IMR-90 (cell line): ENCODE measurements around the gene MROH8. TPM values are rescaled to one million over a fixed set of nuclear protein-coding genes. Genes with fewer than 3 reads are reported as not detected.

Experiments
- ATAC-seq: fragments of 200-7000 bp; cut with Tn5 transposase; 2 replicates; pipeline ENCODE4 v1.9.1; 2020; ENCODE audit warnings: low read depth, mild to moderate bottlenecking, moderate library complexity
- BruUV-seq: library from RNA; stranded (reverse); fragments of 400-500 nt; replicated peaks from 2 replicates; lab custom pipeline; 2021; lab: Mats Ljungman, UMichigan
- CTCF ChIA-PET: fragments of 300-600 bp; formaldehyde crosslinking; extraction: SDS; loops from one replicate; lab custom pipeline; 2021; ENCODE audit warnings: antibody characterized with exemption; lab: Yijun Ruan, JAX
- POLR2A ChIA-PET: fragments of 300-600 bp; sonication (Branson Sonifier 250); formaldehyde crosslinking; loops from one replicate; lab custom pipeline; 2022; ENCODE audit warnings: antibody characterized with exemption; ENCODE audit not compliant: unreplicated experiment; lab: Charles Lee
- DNase-seq: peaks from one replicate; pipeline ENCODE4 v3.0.0; 2013
- H2AFZ ChIP-seq: replicated peaks from 2 replicates; pipeline ENCODE3; 2013; ENCODE audit warnings: low read length, mild to moderate bottlenecking; ENCODE audit not compliant: poor library complexity
- H2AK5ac ChIP-seq: 2 replicates; pipeline ENCODE4 v1.6.1; 2013; ENCODE audit warnings: low read depth, low read length, inconsistent platforms
- H2AK9ac ChIP-seq: replicated peaks from 2 replicates; pipeline ENCODE3; 2013; ENCODE audit warnings: mild to moderate bottlenecking, low read depth, low read length, moderate library complexity; ENCODE audit not compliant: poor library complexity
- H2BK120ac ChIP-seq: 2 replicates; pipeline ENCODE4 v1.6.1; 2013; ENCODE audit warnings: low read depth, low read length, inconsistent platforms
- H2BK15ac ChIP-seq: 3 replicates; pipeline ENCODE4 v1.6.1; 2013; ENCODE audit warnings: low read depth, low read length, inconsistent platforms
- H2BK20ac ChIP-seq: 2 replicates; pipeline ENCODE4 v1.6.1; 2013; ENCODE audit warnings: low read depth, mild to moderate bottlenecking, inconsistent platforms, low read length, moderate library complexity
- H2BK5ac ChIP-seq: 2 replicates; pipeline ENCODE4 v1.6.1; 2013; ENCODE audit warnings: mild to moderate bottlenecking, low read depth, low read length, inconsistent platforms; ENCODE audit not compliant: poor library complexity, severe bottlenecking
- H3K14ac ChIP-seq: replicated peaks from 2 replicates; pipeline ENCODE4 v1.6.1; 2013; ENCODE audit warnings: low read depth, low read length, inconsistent platforms
- H3K18ac ChIP-seq: 2 replicates; pipeline ENCODE4 v1.6.1; 2013; ENCODE audit warnings: low read depth, low read length, control low read depth
- H3K23ac ChIP-seq: 2 replicates; pipeline ENCODE4 v1.6.1; 2013; ENCODE audit warnings: low read depth, low read length, inconsistent platforms
- H3K27ac ChIP-seq: 2 replicates; pipeline ENCODE4 v1.5.1; 2013; ENCODE audit warnings: mild to moderate bottlenecking, control low read depth, low read length; ENCODE audit not compliant: insufficient read depth
- H3K27me3 ChIP-seq: 2 replicates; pipeline ENCODE4 v1.6.1; 2013; ENCODE audit warnings: low read length; ENCODE audit not compliant: control insufficient read depth, insufficient read depth
- H3K36me3 ChIP-seq: 2 replicates; pipeline ENCODE4 v1.6.1; 2013; ENCODE audit warnings: low read length, mixed read lengths; ENCODE audit not compliant: control insufficient read depth, insufficient read depth
- H3K4ac ChIP-seq: 2 replicates; pipeline ENCODE4 v1.6.1; 2013; ENCODE audit warnings: low read depth, low read length, inconsistent platforms
- H3K4me1 ChIP-seq: 2 replicates; pipeline ENCODE4 v1.6.1; 2013; ENCODE audit warnings: low read length, mixed read lengths; ENCODE audit not compliant: control insufficient read depth, insufficient read depth
- H3K4me2 ChIP-seq: 2 replicates; pipeline ENCODE4 v1.6.1; 2013; ENCODE audit warnings: low read depth, mild to moderate bottlenecking, control low read depth, low read length, moderate library complexity
- H3K4me3 ChIP-seq: 2 replicates; pipeline ENCODE4 v1.5.1; 2013; ENCODE audit warnings: low read depth, mild to moderate bottlenecking, control low read depth, low read length, moderate library complexity; ENCODE audit not compliant: insufficient read depth
- H3K56ac ChIP-seq: 2 replicates; pipeline ENCODE4 v1.6.1; 2013; ENCODE audit warnings: low read length, inconsistent platforms; ENCODE audit not compliant: insufficient read depth; ENCODE audit errors: extremely low read depth
- H3K79me1 ChIP-seq, 2 experiments: 2 replicates each; pipeline ENCODE4 v1.6.1; 2013; ENCODE audit warnings: low read length in 2 of 2, inconsistent platforms in 1 of 2, low read depth in 1 of 2
- H3K9ac ChIP-seq: 2 replicates; pipeline ENCODE4 v1.6.1; 2013; ENCODE audit warnings: low read depth, low read length, control low read depth
- H3K9me1 ChIP-seq: 2 replicates; pipeline ENCODE4 v1.6.1; 2013; ENCODE audit warnings: low read length, inconsistent platforms; ENCODE audit not compliant: insufficient read depth
- H3K9me3 ChIP-seq: 2 replicates; pipeline ENCODE4 v1.6.1; 2013; ENCODE audit warnings: low read length; ENCODE audit not compliant: control insufficient read depth, insufficient read depth
- H4K20me1 ChIP-seq: 2 replicates; pipeline ENCODE4 v1.6.1; 2013; ENCODE audit warnings: low read length, inconsistent platforms; ENCODE audit not compliant: insufficient read depth
- H4K5ac ChIP-seq: 2 replicates; pipeline ENCODE4 v1.6.1; 2013; ENCODE audit warnings: mild to moderate bottlenecking, low read depth, low read length, control low read depth
- H4K8ac ChIP-seq, 2 experiments: 2 replicates each; pipeline ENCODE4 v1.6.1; 2013; ENCODE audit warnings: low read depth in 2 of 2, low read length in 2 of 2, control low read depth in 1 of 2, inconsistent platforms in 1 of 2
- H4K91ac ChIP-seq: 2 replicates; pipeline ENCODE4 v1.6.1; 2013; ENCODE audit warnings: low read depth, low read length, inconsistent platforms; ENCODE audit not compliant: insufficient read depth
- BHLHE40 ChIP-seq: fragments of 150-350 bp; IDR thresholded peaks from 2 replicates; pipeline ENCODE4 v1.6.1; 2016; ENCODE audit warnings: mild to moderate bottlenecking, low read depth, low read length
- CEBPB ChIP-seq: IDR thresholded peaks from 2 replicates; pipeline ENCODE4 v1.6.1; 2012; ENCODE audit warnings: low read depth, low read length, improper control_type of control experiment
- CHD1 ChIP-seq: IDR thresholded peaks from 2 replicates; pipeline ENCODE4 v1.6.1; 2012; ENCODE audit warnings: low read depth, low read length, improper control_type of control experiment
- MAZ ChIP-seq: IDR thresholded peaks from 2 replicates; pipeline ENCODE4 v1.6.1; 2012; ENCODE audit warnings: low read depth, mild to moderate bottlenecking, low read length, improper control_type of control experiment, moderate library complexity, borderline replicate concordance
- MXI1 ChIP-seq: IDR thresholded peaks from 2 replicates; pipeline ENCODE4 v1.6.1; 2012; ENCODE audit warnings: low read depth, mild to moderate bottlenecking, low read length, moderate library complexity, borderline replicate concordance
- NFE2L2 ChIP-seq: fragments of 150-350 bp; IDR thresholded peaks from 2 replicates; pipeline ENCODE4 v1.6.1; 2016; ENCODE audit warnings: low read depth, mild to moderate bottlenecking, low read length
- POLR2A ChIP-seq: IDR thresholded peaks from 2 replicates; pipeline ENCODE4 v1.6.1; 2012; ENCODE audit warnings: mild to moderate bottlenecking, low read depth, low read length
- RAD21 ChIP-seq: IDR thresholded peaks from 2 replicates; pipeline ENCODE4 v1.6.1; 2012; ENCODE audit warnings: low read length, improper control_type of control experiment
- RCOR1 ChIP-seq: IDR thresholded peaks from 2 replicates; pipeline ENCODE4 v1.6.1; 2012; ENCODE audit warnings: mild to moderate bottlenecking, low read length, improper control_type of control experiment; ENCODE audit not compliant: insufficient replicate concordance
- RFX5 ChIP-seq: IDR thresholded peaks from 2 replicates; pipeline ENCODE4 v1.8.0; 2012; ENCODE audit warnings: low read depth, mild to moderate bottlenecking, low read length, moderate library complexity
- SMC3 ChIP-seq: fragments of 150-350 bp; IDR thresholded peaks from 2 replicates; pipeline ENCODE4 v1.6.1; 2016; ENCODE audit warnings: low read depth, mild to moderate bottlenecking, antibody characterized with exemption, low read length, moderate library complexity
- whole genome bisulfite sequencing, 2 experiments: methylation state at CpG; one replicate each; pipeline versions ENCODE4 v1.1.5 to v1.1.7; 2013; ENCODE audit warnings: missing lambda C conversion rate in 2 of 2; ENCODE audit not compliant: insufficient read length in 1 of 2; ENCODE audit errors: extremely low coverage in 2 of 2; 5-methylcytosine and 5-hydroxymethylcytosine counted together
- dilution Hi-C: fragments of 300-500 bp; cut with HindIII; formaldehyde crosslinking; loops from one replicate; pipeline ENCODE4 v1.14.3; 2018; ENCODE audit warnings: low sequenced_read_pairs; ENCODE audit not compliant: unreplicated experiment
- in situ Hi-C: fragments of 300-500 bp; cut with MboI; formaldehyde crosslinking; loops from 3 replicates; pipeline ENCODE4 v1.14.3; 2019; ENCODE audit warnings: low sequenced_read_pairs, inconsistent platforms, mixed read lengths
- intact Hi-C: fragments of 100-400 bp; cut with micrococcal nuclease; formaldehyde crosslinking; loops from 2 replicates; pipeline ENCODE4 v1.10.0; 2022
- polyA plus RNA-seq, 3 experiments: library from polyadenylated mRNA; depleted of rRNA; stranded (reverse); fragments of >200 nt; gene quantifications; 2 replicates each; pipeline ENCODE4 v1.2.3, GENCODE V29; 2012; ENCODE audit warnings: low replicate concordance in 1 of 3
- total RNA-seq: library from RNA; depleted of rRNA; stranded (reverse); fragments of >200 nt; gene quantifications from 2 replicates; pipeline ENCODE4 v1.2.3, GENCODE V29; 2012
- TF ChIP-seq, protein P1 (sequence below): fragments of 150-350 bp; IDR thresholded peaks from 2 replicates; pipeline ENCODE4 v1.6.1; 2017; ENCODE audit warnings: mild to moderate bottlenecking, antibody characterized with exemption, low read length, low read depth
- TF ChIP-seq, protein P2 (sequence below): fragments of 150-350 bp; IDR thresholded peaks from 2 replicates; pipeline ENCODE4 v1.6.1; 2016; ENCODE audit warnings: low read depth, mild to moderate bottlenecking, low read length, moderate library complexity, borderline replicate concordance

MROH8 gene
- total and polyA plus RNA-seq, 2 of the 4 experiments (the other 2 are of a cell fraction): 1.3 to 1.8 TPM

DNA sequence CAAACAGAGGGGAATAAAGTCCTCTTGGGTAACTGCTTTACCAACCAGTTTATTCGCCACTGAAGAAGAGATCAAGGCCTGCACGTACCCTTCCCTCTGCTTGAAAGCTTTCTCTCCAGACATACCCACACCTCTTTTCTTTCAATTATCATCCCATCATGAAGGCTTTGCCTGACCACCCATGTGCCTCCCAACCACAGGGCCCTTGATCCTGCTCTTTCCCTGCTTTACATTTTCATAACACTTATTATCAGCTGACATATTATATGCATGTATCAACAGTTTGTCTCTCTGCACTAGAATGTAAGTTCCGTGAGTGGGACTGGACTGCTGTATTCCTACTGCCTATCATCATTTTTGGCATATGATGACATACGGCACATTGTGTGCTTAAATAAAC is 21.1 kb downstream of the MROH8 start:
- BruUV-seq: no TSS peak
- CTCF ChIA-PET: no interaction called here
- dilution Hi-C loops: no loop called here
- Histone ChIP-seq H3K18ac (no peak overlapping the region), H3K14ac (no peak overlapping the region), H3K9ac (no peak overlapping the region), H3K4ac (no peak overlapping the region), H3K9me1 (no peaks in the 10 kb centered on the region), H4K91ac (no peak overlapping the region), H2AK5ac (no peak overlapping the region), H3K23ac (no peak overlapping the region), H2AK9ac (no peak overlapping the region), H3K56ac (no peak overlapping the region), H3K4me2 (no peak overlapping the region), H2AFZ (no peak overlapping the region), H3K4me1 (no peaks in the 10 kb centered on the region), H3K36me3 (no peaks in the 10 kb centered on the region), H2BK120ac (no peak overlapping the region), H4K8ac (no peak overlapping the region), H3K4me3 (no peak overlapping the region), H3K9me3 (no peaks in the 10 kb centered on the region), H2BK15ac (no peak overlapping the region), H3K27me3 (no peaks in the 10 kb centered on the region), H3K27ac (no peak overlapping the region), H2BK20ac (no peak overlapping the region), H2BK5ac (no peak overlapping the region), H4K20me1 (no peaks in the 10 kb centered on the region), H3K79me1 (no peaks in the 10 kb centered on the region), H4K5ac (no peak overlapping the region)
- POLR2A ChIA-PET: no interaction called here
- TF ChIP-seq SMC3 (no peak), RCOR1 (no peak), MXI1 (no peak), CEBPB (no peak), POLR2A (no peak), RFX5 (no peak), BHLHE40 (no peak), RAD21 (no peak), NFE2L2 (no peak), CHD1 (no peak), MAZ (no peak)
- TF ChIP-seq, protein P1, sequence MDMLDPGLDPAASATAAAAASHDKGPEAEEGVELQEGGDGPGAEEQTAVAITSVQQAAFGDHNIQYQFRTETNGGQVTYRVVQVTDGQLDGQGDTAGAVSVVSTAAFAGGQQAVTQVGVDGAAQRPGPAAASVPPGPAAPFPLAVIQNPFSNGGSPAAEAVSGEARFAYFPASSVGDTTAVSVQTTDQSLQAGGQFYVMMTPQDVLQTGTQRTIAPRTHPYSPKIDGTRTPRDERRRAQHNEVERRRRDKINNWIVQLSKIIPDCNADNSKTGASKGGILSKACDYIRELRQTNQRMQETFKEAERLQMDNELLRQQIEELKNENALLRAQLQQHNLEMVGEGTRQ: no peak
- TF ChIP-seq, protein P2, sequence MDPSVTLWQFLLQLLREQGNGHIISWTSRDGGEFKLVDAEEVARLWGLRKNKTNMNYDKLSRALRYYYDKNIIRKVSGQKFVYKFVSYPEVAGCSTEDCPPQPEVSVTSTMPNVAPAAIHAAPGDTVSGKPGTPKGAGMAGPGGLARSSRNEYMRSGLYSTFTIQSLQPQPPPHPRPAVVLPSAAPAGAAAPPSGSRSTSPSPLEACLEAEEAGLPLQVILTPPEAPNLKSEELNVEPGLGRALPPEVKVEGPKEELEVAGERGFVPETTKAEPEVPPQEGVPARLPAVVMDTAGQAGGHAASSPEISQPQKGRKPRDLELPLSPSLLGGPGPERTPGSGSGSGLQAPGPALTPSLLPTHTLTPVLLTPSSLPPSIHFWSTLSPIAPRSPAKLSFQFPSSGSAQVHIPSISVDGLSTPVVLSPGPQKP: no peak
- ATAC-seq (no peak), DNase-seq (no peak)
- intact Hi-C loops: no loop called here
- WGBS, 2 experiments: no CpG with 5 or more reads among the region's 4 CpGs
- in situ Hi-C loops: no loop called here
